Liver (tissue), 9 donors: ENCODE results near the gene TRAK1. TPM values are rescaled to one million over a fixed set of nuclear protein-coding genes. Genes with fewer than 3 reads are reported as not detected.

Experiments
- DNase-seq: peaks from one replicate; pipeline ENCODE4 v3.0.0-alpha.2; 2017; ENCODE audit warnings: low spot score
- H3K27ac ChIP-seq, 2 donors: one replicate each; pipeline ENCODE4 v1.7.0; 2013; ENCODE audit warnings: inconsistent platforms in 2 of 2, low read length in 2 of 2, control low read depth in 1 of 2, low read depth in 1 of 2, mild to moderate bottlenecking in 1 of 2
- H3K27me3 ChIP-seq, 4 donors: one replicate each; pipeline versions ENCODE4 v1.6.1 to v1.7.0; 2013; ENCODE audit warnings: low read length in 3 of 4, inconsistent platforms in 1 of 4, mild to moderate bottlenecking in 1 of 4, moderate library complexity in 1 of 4; ENCODE audit not compliant: control insufficient read depth in 4 of 4, insufficient read depth in 4 of 4
- H3K36me3 ChIP-seq, 4 donors: one replicate each; pipeline versions ENCODE4 v1.6.1 to v1.7.0; 2013; ENCODE audit warnings: low read length in 3 of 4, mild to moderate bottlenecking in 3 of 4, low read depth in 1 of 4, moderate library complexity in 1 of 4; ENCODE audit not compliant: control insufficient read depth in 4 of 4, insufficient read depth in 3 of 4
- H3K4me1 ChIP-seq, 4 donors: one replicate each; pipeline versions ENCODE4 v1.6.1 to v1.7.0; 2013; ENCODE audit warnings: low read length in 3 of 4, mild to moderate bottlenecking in 3 of 4, moderate library complexity in 1 of 4; ENCODE audit not compliant: control insufficient read depth in 4 of 4, insufficient read depth in 4 of 4
- H3K4me3 ChIP-seq, 3 donors: one replicate each; pipeline versions ENCODE4 v1.6.1 to v1.7.0; 2013; ENCODE audit warnings: low read length in 3 of 3, control low read depth in 1 of 3, low read depth in 1 of 3, mild to moderate bottlenecking in 1 of 3
- H3K9ac ChIP-seq, 2 donors: one replicate each; pipeline ENCODE4 v1.7.0; 2013; ENCODE audit warnings: low read length in 2 of 2, mild to moderate bottlenecking in 2 of 2, moderate library complexity in 2 of 2, control low read depth in 1 of 2, low read depth in 1 of 2
- H3K9me3 ChIP-seq, 4 donors: one replicate each; pipeline versions ENCODE4 v1.6.1 to v1.7.0; 2013; ENCODE audit warnings: low read length in 3 of 4; ENCODE audit not compliant: control insufficient read depth in 4 of 4
- ATF3 ChIP-seq: IDR thresholded peaks from 2 replicates; pipeline ENCODE4 v1.6.1; 2016; ENCODE audit warnings: antibody characterized with exemption
- EGR1 ChIP-seq, 2 donors: IDR thresholded peaks; 2 replicates each; pipeline ENCODE4 v1.6.1; 2016 to 2018; ENCODE audit warnings: antibody characterized with exemption in 2 of 2, low read depth in 2 of 2
- FOXA1 ChIP-seq: IDR thresholded peaks from 2 replicates; pipeline ENCODE4 v1.6.1; 2016; ENCODE audit warnings: antibody characterized with exemption
- FOXA2 ChIP-seq: IDR thresholded peaks from 2 replicates; pipeline ENCODE4 v1.6.1; 2016; ENCODE audit warnings: antibody characterized with exemption
- GABPA ChIP-seq, 2 donors: IDR thresholded peaks in 1 of 2; conservative IDR thresholded peaks in 1 of 2; 2 replicates each; pipeline ENCODE4 v1.6.1; 2016; ENCODE audit warnings: antibody characterized with exemption in 2 of 2, mild to moderate bottlenecking in 1 of 2, moderate library complexity in 1 of 2
- HNF4G ChIP-seq: IDR thresholded peaks from 2 replicates; pipeline ENCODE4 v1.6.1; 2016; ENCODE audit warnings: antibody characterized with exemption
- JUND ChIP-seq, 2 donors: IDR thresholded peaks; 2 replicates each; pipeline ENCODE4 v1.6.1; 2016; ENCODE audit warnings: antibody characterized with exemption in 2 of 2
- NR2F2 ChIP-seq: IDR thresholded peaks from 2 replicates; pipeline ENCODE4 v1.6.1; 2016; ENCODE audit warnings: antibody characterized with exemption
- RAD21 ChIP-seq, 2 donors: IDR thresholded peaks; 2 replicates each; pipeline ENCODE4 v1.6.1; 2016; ENCODE audit warnings: antibody characterized with exemption in 2 of 2, mild to moderate bottlenecking in 2 of 2
- RXRA ChIP-seq, 2 donors: IDR thresholded peaks; 2 replicates each; pipeline ENCODE4 v1.6.1; 2017 to 2018; ENCODE audit warnings: antibody characterized with exemption in 2 of 2, mild to moderate bottlenecking in 1 of 2
- SP1 ChIP-seq: IDR thresholded peaks from 2 replicates; pipeline ENCODE4 v1.6.1; 2018; ENCODE audit warnings: antibody characterized with exemption, mild to moderate bottlenecking
- YY1 ChIP-seq: IDR thresholded peaks from 2 replicates; pipeline ENCODE4 v1.6.1; 2016; ENCODE audit warnings: antibody characterized with exemption, mild to moderate bottlenecking
- WGBS: extraction: QIAGEN DNeasy Blood & Tissue Kit; methylation state at CpG from one replicate; pipeline ENCODE4 v1.1.7; 2013; 5-methylcytosine and 5-hydroxymethylcytosine counted together
- polyA plus RNA-seq, 2 donors: library from polyadenylated mRNA; stranded (reverse) in 1 of 2; unstranded in 1 of 2; fragments of 200-250 nt in 1 of 2; fragments of >200 nt in 1 of 2; fragmentation: Nextera tagmentation in 1 of 2; extraction: Ambion mirVana in 1 of 2; gene quantifications; one replicate each; pipeline versions ENCODE4 v1.2.1 to v1.2.3, GENCODE V29; 2013 to 2015
- total RNA-seq, 2 donors: library from RNA; depleted of rRNA; stranded (reverse); fragments of >200 nt; gene quantifications; one replicate each; pipeline ENCODE4 v1.2.3, GENCODE V29; 2014
- TF ChIP-seq, protein P1 (sequence below): IDR thresholded peaks from 2 replicates; pipeline ENCODE4 v1.6.1; 2016; ENCODE audit warnings: antibody characterized with exemption, mild to moderate bottlenecking
- TF ChIP-seq, protein P2 (sequence below): IDR thresholded peaks from 2 replicates; pipeline ENCODE4 v1.6.1; 2016; ENCODE audit warnings: antibody characterized with exemption
- TF ChIP-seq, protein P3 (sequence below): fragments of 150-350 bp; IDR thresholded peaks from 2 replicates; pipeline ENCODE4 v1.5.1; 2017; ENCODE audit warnings: improper control_type of control experiment, low read depth, low read length; ENCODE audit not compliant: missing input control
- donor health status: healthy.
- donor health status: healthy.
- donor health status: healthy.
- donor health status: healthy.
- donor health status: healthy.

Gene TRAK1
- total and polyA plus RNA-seq, 4 donors = 3.4 to 21.7 (median 8.6) TPM

DNA sequence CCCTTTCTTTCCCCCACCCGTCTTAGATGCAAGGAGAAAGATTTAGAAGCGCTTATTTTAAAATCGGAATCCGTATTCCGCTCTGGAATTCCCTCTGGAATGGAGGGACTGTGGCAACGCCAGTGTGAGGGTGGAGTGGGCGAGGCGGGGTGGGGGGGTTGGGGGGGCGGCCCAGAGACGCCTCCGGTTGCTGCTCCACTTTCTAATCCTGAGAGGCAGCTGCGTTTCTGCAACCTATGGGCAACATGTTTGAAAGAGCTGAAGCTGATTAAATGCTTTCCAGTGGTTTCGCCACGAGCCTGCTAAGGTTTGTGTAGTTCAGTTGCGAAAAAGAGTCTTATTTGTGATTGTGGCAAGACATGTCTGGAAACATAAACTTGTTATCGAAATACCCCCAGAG is 174.9 kb downstream of the TRAK1 start, which contains the start of gene CCK (continued):
- TF ChIP-seq JUND (IDR thresholded peaks at IDR 0.05) (no peak), SP1 (no peak), HNF4G (no peak), ATF3 (no peak), RXRA (IDR thresholded peaks at IDR 0.05) (no peak)

DNA sequence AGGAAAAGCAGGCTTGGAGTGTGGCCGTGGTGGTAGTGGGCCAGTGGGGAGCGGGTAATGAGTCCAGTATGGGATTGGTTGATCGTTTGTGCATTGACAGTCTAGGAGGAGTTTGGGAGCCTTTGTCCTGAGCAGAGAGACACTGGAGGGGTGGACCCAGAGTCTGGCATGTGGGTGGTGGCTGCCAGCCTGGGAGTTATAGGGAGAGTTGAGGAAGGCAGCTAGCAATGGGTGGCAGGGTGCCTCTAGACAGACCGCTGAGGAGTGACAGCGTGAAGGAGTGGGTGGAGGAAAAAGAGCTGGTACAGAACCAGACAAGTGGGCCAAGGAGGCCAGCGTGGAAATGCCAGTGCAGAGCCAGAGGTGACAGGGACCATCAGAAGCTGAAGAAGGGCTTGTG is 176.7 kb downstream of the TRAK1 start:
- no peaks in the 10 kb centered on the region for H3K36me3 ChIP-seq
- H3K27me3 ChIP-seq = peaks cover 0 to 9% (median 4%) of the 10 kb centered on the region in 4 donors
- peaks cover 4 to 12% (median 5%) of the 10 kb centered on the region in 4 donors for H3K4me1 ChIP-seq
- TF ChIP-seq RAD21 (IDR thresholded peaks at IDR 0.05) (no peak), FOXA2 (no peak), JUND (IDR thresholded peaks at IDR 0.05) (no peak), YY1 (no peak)
- TF ChIP-seq, protein P1, sequence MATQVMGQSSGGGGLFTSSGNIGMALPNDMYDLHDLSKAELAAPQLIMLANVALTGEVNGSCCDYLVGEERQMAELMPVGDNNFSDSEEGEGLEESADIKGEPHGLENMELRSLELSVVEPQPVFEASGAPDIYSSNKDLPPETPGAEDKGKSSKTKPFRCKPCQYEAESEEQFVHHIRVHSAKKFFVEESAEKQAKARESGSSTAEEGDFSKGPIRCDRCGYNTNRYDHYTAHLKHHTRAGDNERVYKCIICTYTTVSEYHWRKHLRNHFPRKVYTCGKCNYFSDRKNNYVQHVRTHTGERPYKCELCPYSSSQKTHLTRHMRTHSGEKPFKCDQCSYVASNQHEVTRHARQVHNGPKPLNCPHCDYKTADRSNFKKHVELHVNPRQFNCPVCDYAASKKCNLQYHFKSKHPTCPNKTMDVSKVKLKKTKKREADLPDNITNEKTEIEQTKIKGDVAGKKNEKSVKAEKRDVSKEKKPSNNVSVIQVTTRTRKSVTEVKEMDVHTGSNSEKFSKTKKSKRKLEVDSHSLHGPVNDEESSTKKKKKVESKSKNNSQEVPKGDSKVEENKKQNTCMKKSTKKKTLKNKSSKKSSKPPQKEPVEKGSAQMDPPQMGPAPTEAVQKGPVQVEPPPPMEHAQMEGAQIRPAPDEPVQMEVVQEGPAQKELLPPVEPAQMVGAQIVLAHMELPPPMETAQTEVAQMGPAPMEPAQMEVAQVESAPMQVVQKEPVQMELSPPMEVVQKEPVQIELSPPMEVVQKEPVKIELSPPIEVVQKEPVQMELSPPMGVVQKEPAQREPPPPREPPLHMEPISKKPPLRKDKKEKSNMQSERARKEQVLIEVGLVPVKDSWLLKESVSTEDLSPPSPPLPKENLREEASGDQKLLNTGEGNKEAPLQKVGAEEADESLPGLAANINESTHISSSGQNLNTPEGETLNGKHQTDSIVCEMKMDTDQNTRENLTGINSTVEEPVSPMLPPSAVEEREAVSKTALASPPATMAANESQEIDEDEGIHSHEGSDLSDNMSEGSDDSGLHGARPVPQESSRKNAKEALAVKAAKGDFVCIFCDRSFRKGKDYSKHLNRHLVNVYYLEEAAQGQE = no peak
- TF ChIP-seq, protein P2, sequence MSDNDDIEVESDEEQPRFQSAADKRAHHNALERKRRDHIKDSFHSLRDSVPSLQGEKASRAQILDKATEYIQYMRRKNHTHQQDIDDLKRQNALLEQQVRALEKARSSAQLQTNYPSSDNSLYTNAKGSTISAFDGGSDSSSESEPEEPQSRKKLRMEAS = no peak
- no peak overlapping the region for H3K27ac ChIP-seq
- H3K4me3 ChIP-seq = no peak overlapping the region
- 88% methylated on average over 6 of the region's 6 CpGs for WGBS
- DNase-seq = no peak
- H3K9ac ChIP-seq = no peak overlapping the region
- H3K9me3 ChIP-seq = peaks cover 0 to 8% (median 0%) of the 10 kb centered on the region in 4 donors

DNA sequence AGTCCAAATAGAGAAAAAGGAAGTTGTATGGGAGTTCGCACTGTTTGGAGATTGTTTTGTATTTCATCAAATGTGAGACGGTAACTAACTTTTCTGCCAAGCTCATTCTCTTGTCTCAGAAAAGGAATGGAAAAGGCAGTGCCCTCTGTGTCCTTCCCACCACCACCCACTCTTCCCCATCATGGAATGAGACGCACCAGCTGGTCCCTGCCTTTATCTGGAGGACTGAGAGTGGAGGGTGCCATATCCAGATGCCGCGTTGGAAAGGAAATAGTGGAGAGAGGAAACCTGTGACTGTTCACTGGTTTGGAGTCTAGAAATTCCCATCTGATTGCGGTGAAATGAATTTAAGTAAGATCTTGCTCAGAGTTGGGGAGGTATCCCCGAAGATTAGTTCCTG is 178.5 kb downstream of the TRAK1 start:
- Histone ChIP-seq H3K36me3 (no peaks in the 10 kb centered on the region), H3K4me1 (peaks cover 0 to 2% (median under 1%) of the 10 kb centered on the region in 4 donors), H3K9ac (no peak overlapping the region), H3K27ac (no peak overlapping the region), H3K4me3 (no peak overlapping the region), H3K9me3 (peaks cover 0 to 3% (median 0%) of the 10 kb centered on the region in 4 donors), H3K27me3 (peaks cover 0 to 9% (median 1%) of the 10 kb centered on the region in 4 donors)
- no peak for TF ChIP-seq ATF3
- WGBS = 80% methylated on average over 7 of the region's 7 CpGs
- no peak for DNase-seq

DNA sequence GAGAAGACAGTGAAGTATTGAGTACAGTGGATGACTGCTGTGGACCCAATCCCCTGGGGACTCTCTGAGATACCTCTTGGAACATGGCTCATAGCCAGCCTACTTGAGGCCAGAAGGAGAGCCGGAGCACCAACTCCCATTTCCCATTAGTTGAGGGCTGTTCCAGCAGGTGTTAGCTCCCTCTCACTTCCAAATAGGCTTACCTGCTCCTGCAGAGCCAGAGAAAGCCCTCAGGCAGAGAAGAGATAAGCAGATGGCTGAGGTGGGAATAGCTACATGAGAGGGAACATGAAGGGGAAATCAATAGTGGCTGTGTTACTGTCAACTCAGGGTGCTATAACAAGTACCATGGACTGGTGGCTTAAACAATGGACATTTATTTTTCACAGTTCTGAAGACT is 179.4 kb downstream of the TRAK1 start:
- Histone ChIP-seq H3K9ac (no peak overlapping the region), H3K27me3 (peaks cover 0 to 5% (median under 1%) of the 10 kb centered on the region in 4 donors), H3K9me3 (no peaks in the 10 kb centered on the region), H3K4me1 (no peaks in the 10 kb centered on the region), H3K27ac (no peak overlapping the region), H3K4me3 (no peak overlapping the region), H3K36me3 (no peaks in the 10 kb centered on the region)
- DNase-seq = no peak
- 52% methylated on average over 1 of the region's 1 CpG for WGBS
- TF ChIP-seq NR2F2 (no peak), JUND (IDR thresholded peaks at IDR 0.05) (no peak), SP1 (no peak), FOXA1 (no peak), HNF4G (no peak), FOXA2 (no peak), YY1 (no peak), RXRA (IDR thresholded peaks at IDR 0.05) (no peak), GABPA (IDR thresholded peaks at IDR 0.05 in 1 of 2, conservative IDR thresholded peaks at IDR 0.05 in 1 of 2) (no peak), EGR1 (IDR thresholded peaks at IDR 0.05; ENCODE audit: low read depth in 2 of 2) (no peak)
- TF ChIP-seq, protein P2 = no peak
- TF ChIP-seq, protein P3, sequence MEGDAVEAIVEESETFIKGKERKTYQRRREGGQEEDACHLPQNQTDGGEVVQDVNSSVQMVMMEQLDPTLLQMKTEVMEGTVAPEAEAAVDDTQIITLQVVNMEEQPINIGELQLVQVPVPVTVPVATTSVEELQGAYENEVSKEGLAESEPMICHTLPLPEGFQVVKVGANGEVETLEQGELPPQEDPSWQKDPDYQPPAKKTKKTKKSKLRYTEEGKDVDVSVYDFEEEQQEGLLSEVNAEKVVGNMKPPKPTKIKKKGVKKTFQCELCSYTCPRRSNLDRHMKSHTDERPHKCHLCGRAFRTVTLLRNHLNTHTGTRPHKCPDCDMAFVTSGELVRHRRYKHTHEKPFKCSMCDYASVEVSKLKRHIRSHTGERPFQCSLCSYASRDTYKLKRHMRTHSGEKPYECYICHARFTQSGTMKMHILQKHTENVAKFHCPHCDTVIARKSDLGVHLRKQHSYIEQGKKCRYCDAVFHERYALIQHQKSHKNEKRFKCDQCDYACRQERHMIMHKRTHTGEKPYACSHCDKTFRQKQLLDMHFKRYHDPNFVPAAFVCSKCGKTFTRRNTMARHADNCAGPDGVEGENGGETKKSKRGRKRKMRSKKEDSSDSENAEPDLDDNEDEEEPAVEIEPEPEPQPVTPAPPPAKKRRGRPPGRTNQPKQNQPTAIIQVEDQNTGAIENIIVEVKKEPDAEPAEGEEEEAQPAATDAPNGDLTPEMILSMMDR = no peak
- TF ChIP-seq, protein P1 = no peak
